HG03469 (cell line): ENCODE measurements around the gene PTTG1IP2.
"Not testable (repeated sequence)": the region's sequence is repeated elsewhere in the genome, so short reads cannot be mapped to it uniquely, and the experiment has no call there.

Experiments used
- ATAC-seq: cut with Tn5 transposase; IDR thresholded peaks from one replicate; pipeline ENCODE4 v1.9.1; 2021; ENCODE audit warnings: mild to moderate bottlenecking, moderate library complexity, moderate number of reproducible peaks; ENCODE audit not compliant: unreplicated experiment

Gene PTTG1IP2

DNA sequence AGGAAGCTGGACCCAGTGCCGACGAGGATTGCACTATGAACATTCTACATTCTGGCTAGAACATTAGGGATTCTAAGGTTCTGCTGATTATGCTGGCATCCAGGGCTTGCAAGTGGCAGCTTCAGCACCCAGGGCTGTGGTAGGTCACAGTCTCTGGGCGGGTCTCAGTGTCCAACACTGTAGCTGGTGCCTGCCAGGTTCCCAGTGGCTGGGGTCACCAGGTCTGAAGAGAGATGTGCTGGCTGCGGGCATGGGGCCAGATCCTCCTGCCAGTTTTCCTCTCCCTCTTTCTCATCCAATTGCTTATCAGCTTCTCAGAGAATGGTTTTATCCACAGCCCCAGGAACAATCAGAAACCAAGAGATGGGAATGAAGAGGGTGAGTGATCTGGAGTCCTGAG lies at the start of gene PTTG1IP2:
TSS of gene PTTG1IP2 (plus strand) at position 86 of the 400 bp plus-strand sequence. CDS start at position 234, 148 bp downstream.
- no peak for ATAC-seq

DNA sequence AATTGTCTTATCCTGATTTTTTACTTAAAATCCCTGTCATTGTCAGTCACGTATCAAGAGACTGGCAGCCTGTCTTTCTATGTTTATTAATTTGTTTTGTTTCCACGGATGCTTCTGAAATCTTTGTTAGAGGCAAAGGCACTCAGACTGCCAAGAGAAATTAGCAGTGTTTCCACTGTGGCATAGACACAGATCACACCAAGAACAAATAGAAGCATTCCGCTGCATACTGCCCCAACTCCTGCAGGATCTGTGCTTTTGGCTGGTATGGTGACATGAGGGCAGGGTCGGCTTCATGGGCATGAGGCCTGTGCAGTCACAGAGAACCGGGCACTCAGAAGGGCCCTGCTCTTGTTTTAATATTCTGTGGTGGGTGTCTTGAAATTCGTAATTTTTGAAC lies 47.8 kb upstream of the PTTG1IP2 start:
- ATAC-seq, result no peak

DNA sequence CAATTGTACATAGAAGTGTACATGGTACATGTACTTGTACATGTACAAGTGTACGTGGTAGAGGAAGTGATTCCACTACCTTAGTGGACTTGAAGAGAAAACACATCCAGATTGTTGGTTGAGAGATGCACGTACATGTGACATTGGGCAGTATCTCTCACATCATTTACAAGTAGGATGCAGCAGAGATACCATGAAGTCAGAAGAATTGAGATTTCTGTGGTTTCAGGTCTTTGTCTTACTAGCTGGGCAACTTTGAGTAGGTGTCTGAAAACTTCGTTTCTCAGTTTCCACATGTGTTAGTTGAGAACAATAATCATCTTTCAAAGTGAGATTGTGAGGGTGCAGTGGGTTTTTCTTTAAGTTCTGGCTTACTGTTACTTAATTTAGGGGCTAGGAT lies 44.7 kb upstream of the PTTG1IP2 start:
- peak; percentile 87 for ATAC-seq

DNA sequence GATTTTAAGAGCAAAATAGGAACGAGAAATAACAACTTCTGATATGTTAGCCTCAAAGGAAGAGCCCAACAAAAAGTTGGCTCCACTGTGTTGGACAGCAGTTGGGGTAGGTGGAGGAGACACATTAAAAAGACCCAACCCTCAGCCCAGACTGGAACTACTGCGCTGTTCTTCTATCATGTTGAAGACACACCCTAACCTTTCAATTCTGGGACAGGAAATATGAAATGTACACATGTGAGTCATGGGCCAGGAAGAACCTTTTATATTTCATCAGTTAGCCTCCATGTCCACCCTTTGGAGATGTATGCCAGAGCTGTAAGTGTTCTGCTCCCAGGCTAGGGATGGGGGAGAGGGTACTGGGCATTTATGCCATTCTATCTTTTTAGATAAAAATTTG lies 44.1 kb upstream of the PTTG1IP2 start:
- no peak for ATAC-seq

DNA sequence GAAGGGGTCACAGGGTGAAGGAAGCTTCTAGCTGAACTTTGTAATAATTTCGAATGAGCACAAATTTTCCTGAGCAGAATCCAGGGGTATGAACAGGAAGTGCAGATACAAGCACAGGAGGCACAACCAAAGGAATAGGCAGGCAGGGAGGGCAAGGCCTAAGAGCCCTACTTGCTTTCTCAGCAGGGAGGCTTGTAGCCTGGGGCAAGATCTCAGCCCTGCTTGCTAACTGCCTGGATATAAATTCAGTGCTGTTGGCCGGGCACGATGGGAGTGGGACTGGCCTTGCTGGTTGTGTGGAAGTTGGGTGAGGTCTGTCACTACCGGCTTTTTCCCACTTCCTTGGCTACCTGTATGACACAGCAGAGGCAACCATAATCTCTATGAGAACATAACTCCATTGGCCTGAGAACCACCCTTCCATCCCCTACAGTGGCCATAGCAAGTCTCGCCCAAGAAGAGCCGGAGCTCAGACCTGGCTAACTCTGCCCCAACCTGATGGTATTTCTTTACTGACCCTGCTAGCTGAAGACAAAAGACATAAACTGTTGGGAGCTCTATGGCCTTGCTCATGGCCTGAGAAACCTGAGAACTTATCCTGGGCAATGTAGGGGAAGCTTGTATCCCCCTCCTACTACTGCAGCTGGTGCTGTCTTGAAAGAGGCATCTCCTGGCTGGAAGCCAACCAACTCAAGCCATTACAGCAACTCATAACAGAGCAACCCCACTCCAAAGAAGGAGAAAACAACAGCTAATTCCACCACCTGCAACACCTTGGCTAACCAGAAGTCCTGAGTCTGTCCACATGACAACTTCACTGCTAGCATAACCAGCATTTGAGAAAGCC lies 38.6 kb upstream of the PTTG1IP2 start:
- no peak for ATAC-seq

DNA sequence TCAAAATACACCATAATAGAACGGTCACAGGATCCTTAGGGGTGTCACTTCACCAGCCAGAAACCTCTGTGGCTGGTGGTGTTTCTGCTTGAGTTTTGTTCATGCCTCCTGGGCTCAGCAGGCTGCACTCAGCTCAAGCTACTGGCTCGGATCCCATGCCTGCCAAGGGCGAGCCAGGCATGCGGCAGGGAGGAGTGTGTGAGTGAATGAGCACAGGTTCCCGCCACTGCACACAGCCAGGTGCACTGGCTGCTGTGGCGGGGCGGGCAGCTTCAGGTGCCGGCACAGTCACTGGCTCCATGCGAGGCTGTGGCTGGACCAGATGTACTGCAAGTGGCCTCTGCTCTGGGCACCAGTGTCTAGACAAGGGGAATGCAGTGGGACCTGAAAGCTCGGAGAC lies 36.7 kb upstream of the PTTG1IP2 start:
- ATAC-seq, result no peak

DNA sequence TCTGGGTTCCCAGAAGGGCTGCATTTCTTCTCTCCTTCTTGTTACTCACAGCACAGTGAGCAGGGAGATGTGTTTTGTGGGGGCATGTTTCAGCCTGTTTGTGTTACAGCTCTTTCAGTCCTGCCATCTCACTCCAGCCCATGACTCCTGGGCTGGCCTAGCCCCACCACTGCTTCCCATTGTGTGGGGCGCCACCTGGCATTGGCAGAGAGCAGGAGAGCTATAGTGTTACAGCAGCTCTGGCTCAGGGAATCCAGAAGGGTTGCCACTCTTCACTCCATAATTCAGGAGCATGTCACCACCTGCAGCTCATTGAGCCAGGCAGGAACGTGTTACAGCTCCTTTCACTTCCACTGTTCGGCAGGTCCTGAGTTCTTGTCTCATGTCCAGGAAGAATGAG lies 36.2 kb upstream of the PTTG1IP2 start:
- ATAC-seq, result no peak

DNA sequence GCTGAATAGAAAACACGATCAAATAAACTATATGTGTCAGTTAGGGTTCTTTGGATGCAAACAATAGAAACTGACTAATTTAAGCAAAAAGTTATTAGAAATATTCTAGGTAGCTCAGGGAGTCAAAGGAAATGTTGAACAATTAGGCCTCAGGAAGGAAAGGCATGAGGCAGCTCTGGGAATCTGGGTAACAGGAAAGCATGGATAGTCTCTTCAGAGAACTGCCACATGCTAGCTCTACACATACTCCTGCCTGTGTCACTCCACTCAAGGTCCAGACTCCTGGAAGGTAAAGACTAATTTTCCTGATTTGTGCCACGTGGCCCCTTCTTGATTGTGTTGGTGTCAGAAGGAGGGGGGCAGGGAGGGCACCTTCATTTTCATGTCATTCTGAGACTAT lies 23.8 kb upstream of the PTTG1IP2 start:
- ATAC-seq, result no peak

DNA sequence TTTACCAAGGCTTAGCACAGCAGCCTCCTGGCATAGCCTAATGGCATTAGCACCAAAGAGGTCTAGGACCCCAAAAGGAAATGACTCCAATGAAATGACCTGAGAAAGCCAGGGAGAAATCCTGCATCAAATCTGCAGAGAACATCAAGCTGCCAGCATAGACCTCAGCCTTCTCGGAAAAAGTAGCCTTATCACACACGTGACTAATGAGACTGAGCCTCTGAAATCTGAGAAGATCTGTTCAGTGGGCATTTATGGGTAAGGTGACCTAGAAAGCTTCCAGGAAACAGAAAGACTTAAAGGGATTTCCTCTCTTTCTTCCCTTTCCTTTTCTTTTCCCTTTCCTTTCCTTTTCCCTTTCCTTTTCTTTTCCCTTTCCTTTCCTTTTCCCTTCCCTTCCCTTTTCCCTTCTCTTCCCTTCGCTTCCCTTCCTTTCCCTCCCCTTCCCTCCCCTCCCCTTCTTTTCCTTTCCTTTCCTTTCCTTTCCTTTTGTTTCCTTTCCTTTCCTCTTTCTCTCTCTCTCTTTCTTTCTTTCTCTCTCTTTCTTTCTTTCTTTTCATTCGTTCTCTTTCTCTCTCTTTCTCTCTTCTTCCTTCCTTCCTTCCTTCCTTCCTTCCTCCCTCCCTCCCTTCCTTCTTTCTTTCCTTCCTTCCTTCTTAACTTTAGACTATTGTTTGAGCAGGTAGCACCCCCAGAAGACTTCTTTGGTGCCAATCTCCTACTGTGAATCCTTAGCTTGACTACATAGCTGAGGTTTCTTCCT lies 23.1 kb upstream of the PTTG1IP2 start:
- no peak for ATAC-seq

DNA sequence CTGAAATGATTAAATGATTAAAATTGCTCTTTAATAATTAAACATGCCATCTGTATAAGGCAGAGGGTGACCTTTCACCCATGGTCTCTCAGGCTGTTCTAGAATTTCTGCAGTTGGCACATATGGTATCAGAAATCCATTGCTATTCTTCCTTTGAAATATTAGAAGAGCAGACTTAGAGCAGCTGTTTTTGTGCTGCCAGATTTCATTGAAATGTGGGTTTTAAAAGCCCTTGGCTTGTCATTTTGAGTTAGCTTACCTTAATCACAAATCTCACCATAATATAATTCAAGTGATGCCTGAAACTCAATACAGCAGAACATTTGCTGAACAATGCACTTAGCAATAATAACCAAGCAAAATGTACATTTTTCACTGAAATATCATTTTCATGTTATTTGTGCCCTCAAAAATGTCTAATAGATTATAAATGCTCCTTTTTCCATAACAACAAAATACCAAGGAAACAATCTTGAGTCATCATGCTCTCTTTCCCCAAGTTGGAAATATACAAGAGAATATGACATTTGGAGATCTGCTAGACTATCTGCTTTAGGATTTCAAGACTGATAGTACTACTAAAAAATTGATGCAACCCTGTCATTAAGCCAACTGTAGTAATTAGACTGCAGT lies 16.1 kb upstream of the PTTG1IP2 start:
- no peak for ATAC-seq

DNA sequence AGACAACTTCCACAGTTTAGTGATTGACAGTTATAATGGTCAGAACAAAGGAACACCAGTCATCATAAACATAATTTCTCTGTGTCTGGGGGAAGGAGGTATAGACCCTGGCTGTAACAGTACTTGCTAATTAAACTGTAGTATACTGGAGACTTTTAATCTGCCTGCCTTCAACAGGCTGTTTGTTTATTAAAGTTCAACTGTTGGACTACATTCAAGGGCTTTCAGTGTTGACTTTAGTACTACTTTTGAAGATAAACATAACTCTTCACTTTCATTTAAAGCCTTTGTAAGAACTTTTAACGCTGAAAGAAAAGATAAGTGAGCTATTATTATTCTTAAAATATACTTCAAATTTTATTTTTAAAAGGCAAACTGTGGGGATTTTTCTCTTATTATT lies 15.5 kb upstream of the PTTG1IP2 start:
- no peak for ATAC-seq

DNA sequence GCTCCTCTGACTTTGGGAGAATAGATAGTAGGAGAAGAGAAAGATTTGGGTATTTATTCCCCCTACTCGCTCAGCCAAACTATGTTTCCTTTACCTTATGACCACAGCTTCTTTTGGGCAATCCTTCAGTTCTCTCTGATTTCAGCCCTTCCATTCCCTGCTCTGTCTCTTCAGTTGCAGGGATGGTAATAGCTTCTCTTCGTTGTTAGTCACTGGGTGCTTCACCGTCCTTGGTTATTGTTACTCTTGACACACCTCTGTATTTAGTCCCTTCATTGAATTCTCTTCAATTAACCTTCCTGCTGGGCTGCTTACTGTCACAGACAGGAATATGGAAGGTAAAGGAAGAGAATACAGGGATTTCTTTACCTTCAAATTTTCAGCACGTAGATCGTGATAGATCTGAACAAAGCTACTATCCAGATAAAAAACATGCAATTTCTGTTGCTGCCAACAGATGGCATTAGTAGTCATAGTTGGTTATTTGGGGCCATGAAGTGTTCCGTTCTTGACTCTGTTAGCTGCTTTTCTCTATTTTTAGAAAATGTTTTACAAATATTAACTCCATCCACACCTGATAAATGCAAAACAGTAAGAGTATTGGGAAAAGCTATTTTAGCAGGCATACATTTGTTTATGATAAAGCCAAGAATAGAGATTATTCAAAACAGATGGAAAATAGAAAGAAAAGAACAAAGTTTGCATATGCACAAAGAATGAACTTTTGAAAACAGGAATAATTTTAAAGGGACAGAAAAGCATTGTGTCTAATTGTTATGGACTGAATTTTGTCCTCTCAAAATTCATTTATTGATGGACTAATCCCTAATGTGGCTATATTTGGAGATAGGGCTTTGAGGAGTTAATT lies 14.0 kb upstream of the PTTG1IP2 start:
- ATAC-seq, result peak; percentile 64

DNA sequence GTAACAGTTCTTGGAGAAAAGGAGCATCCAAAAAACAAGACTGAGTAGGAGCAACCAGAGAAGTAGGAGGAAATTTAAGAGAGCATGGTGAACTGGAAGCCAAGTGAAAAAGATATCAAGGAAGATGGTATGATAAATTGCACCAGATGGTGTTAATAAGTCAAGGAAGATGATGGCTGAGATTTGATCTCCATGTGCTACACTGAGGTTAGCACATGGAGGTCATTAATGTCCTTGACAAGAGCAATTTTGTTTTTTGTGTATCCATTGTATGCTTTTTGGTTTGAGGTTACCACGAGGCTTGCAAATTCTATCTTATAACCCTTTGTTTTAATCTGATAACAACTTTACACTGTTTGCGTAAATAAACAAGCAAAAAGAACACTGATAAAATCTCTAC lies 11.3 kb upstream of the PTTG1IP2 start:
- no peak for ATAC-seq

DNA sequence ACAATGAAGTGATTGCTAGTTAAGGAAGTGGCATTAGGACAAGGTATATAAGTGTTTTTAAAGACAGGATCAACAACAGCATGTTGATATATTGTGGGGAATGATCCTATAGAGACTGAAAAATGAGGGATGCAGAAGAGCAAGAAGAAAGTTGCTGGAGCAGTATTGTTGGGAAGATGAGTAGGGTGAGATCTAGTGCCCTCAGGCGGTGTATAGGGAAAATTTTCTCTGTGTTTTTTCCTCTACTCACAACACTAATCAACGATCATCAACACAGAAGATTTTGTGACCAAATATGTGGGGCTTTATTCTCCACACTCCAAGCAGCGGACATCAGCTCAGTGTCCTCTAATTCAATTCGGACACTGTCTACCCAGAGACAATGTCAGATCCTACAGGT lies 9.6 kb upstream of the PTTG1IP2 start:
- ATAC-seq, result no peak

DNA sequence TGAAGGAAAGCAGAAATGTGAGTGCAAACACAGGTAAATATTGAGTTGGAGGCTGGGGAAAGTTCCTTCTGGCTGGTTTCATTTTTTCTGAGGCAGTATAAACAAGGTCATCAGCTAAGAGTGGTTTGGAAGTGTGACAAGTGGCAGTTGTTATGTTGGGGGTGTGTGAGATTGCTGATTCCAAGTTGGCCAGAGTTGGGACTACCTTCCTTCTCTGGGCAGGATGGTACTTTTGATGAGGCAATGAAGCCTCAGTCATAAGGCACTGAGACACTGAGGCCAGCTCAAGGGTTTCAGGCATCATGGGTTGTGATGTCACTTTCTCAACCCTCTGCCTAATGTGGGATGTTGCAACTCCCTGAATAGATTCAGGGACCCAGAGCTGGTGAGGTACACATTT lies 8.2 kb upstream of the PTTG1IP2 start:
- ATAC-seq, result no peak

DNA sequence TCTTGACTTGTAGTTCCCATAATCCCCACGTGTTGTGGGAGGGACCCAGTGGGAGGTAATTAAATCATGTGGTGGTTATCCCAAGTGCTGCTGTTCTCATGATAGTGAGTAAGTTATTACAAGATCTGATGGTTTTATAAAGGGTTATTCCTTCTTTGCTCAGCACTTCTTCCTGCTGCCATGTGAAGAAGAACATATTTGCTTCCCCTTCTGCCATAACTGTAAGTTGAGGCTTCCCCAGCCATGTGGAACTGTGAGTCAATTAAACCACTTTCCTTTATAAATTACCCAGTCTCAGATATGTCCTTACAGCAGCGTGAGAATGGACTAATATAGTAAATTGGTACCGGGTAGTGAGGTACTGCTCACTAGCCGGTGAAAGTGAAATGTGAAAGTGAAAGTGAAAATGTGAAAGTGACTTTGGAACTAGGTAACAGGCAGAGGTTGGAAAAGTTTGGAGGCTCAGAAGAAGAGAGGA lies 6.2 kb upstream of the PTTG1IP2 start:
- not testable (repeated sequence) for ATAC-seq

DNA sequence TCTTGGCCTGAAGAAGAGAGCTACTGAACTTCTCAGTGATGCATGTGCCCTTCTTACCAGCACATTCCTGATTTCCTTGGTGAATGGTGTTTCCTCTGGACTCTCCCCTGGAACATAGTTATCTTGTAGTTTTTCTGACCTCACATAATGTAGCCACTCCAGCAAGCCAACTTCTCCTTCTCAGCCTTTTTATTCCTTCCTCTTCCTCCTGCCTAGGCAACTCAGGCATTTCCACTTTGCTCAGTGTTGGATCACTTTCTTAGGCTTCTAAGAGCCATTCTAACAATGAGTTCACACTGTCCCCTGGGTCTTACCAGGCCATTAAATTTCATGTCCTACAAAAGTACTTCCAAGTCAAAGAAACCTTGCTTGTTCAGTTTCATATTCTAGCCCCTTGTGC lies 3.6 kb upstream of the PTTG1IP2 start:
- ATAC-seq, result no peak

DNA sequence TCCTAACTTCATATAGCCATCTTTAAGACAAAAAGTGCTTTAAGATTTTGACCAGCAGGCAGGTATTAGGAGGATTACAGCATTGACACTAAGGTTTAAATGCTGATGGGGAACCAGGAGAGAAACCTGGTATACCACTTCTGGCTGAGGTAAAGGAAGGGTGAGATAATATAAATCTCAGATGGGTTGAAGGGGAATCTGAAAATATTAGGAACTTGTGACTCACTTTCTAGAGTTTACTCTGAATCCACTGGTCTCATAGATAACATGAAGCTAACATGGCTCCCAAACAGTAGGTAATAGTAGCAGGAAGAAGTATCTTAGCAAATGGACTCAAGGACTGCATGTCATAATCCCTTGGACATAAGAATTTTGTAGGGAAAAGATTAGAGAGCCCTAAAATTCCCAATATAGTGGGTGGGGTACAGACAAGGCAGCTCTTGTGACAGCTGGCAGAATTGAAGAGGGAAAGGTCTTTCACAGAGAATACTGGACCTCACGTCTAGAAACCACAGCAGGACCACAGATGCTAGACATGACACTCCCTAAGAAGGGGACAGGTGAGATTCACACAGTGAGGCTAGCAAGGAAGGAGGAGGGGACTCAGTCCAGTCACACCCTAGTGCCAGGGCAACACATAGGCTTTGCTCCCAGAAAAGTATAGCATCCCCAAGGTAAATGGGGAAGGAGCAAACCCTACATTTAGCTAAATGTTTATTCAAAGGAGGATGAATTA lies 3.5 kb downstream of the PTTG1IP2 start:
- no peak for ATAC-seq

DNA sequence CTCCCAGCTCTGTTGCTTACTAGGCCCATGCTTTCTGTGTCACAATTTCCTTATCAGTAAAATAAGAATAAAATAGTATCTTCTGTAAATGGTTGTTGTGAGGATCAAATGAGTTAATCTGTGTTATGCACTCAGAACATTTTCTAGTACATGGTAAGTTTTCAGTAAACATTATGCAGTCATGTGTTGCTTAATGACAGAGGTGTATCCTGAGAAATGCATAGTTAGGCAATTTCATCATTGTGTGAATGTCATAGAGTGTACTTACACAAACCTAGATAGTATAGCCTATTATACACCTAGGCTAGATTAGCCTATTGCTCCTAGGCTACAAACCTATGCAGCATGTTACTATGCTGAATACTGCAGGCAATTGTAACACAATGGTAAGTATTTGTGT lies 4.4 kb downstream of the PTTG1IP2 start:
- no peak for ATAC-seq
